ENCODE data around the gene MUC5B. TPM values are rescaled to one million over a fixed set of nuclear protein-coding genes. Genes with fewer than 3 reads are reported as not detected.
A peak's percentile ranks its signal among the peaks of the same experiment; 100 is the strongest.

MUC5B gene
- total RNA-seq, 2 donors from 2014 or later = 0.69 TPM; not detected in 1

DNA sequence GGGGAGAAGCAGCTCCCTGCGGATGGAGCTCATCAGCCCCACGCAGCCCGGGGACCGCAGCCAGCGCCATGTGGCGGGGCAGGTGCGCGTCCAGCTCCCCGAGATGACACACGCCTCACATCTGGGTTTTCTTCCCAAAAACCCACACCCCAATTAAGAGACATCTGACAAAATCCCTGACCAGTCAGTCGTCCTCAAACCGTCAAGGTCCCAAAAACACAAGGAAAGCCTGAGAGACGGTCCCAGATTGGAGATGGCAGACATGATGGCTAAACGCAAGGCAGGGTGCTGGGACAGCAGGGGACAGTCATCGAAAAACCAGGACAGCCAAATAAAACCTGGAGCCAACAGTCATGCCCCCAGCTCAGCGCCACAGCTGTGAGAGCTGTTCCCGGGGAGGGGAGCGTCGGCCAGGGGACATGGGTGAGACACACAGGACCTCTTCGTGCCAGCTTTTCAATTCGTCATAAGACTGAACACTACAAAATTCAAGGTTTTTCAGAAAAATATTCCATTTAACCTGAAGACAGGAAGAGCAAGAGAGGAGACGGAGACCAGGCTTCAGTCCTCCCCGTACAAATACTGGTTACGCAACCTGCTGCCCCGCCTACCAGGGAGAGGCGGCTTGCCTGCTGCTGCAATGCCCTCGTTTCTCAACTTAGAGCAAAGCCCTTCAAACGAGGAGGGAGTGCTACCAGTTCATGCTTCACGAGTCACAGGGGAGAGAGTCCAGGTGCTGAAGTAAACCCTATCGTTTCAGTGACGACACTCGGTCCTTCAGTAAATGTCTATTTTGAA, 76.0 kb downstream of the MUC5B start:
- intact Hi-C loops (cut with DNase I) = no loop called here
- DNase-seq (ENCODE audit: low spot score) = peak; percentile 94

DNA sequence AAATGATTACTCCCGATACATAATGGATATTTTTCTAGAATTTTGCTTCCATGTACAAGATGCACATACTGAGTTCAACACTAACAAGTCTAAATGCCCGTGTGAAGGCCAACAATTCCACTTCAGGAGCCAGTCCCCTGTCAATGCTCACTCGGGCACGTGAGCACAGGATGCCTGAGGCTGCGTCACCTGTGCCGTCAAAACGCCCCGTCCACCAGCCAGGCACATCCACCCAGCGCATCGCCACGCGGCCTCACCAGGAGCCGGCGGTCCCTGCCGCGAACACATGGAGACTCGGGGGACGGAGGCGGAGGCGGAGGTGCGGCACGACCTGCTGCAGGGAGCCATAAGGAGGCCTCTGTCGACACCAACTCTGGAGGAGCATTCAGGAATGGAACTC, 76.8 kb downstream of the MUC5B start:
- peak; percentile 72 for DNase-seq (ENCODE audit: low spot score)
- intact Hi-C loops (cut with DNase I) = loop anchor here in 1 of 2 donors (5.0 kb wide), 1 partner anchor 873 kb away; the partner anchor contains the start of gene TH

DNA sequence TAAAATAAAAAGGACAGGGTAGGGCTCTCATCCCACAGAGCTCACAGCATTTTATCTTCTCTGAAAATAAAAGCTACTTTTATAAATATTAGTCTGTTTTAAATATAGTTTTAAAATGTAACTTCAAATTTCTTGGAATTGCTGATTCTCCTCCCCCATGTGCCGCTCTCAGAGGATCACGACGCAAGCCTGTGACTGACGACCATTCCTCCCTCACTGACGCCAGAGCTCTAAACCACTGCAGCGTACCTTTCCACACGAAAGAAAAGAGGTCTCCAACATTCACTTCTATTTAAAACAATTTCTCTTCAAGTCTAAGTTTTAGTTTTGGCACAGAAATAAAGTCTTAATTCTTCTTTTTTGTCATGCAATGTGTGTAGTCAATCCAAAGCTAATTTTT, 77.3 kb downstream of the MUC5B start:
- intact Hi-C loops (cut with DNase I) = loop anchor here in 1 of 2 donors (5.0 kb wide), 1 partner anchor 872 kb away; the partner anchor contains the start of gene TH
- no peak for DNase-seq (ENCODE audit: low spot score)

DNA sequence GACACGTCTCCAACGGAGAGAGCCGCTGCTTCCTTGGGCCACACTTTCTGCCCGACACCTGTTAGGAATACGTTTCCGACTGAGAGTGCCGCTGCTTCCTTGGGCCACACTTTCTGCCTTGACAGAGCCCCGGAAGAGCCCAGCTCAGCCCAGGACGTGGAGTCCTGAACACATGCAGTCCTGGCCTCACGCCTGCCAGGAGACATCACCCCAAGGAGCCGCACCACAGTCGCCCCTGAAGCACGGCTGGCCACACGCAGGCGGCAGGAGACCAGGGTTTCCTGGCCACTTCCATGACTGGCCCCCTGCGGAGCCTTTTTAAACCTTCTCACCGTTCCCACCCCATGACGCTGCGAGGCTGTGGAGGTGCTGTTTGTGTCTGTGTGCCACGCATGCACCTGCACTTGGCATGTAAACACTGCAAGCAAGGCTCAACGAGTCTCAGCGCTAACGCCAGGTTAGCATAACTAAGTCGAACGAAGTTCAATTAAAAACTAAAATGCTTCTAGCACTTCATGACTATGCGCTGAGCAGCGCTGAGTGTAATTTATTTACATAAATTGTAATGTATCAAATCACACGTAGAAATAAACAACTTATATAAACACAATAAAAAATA, 77.8 kb downstream of the MUC5B start:
- peak; percentile 44 for DNase-seq (ENCODE audit: low spot score)
- intact Hi-C loops (cut with DNase I) = loop anchor here in 1 of 2 donors (5.0 kb wide), 1 partner anchor 872 kb away; the partner anchor contains the start of gene TH

DNA sequence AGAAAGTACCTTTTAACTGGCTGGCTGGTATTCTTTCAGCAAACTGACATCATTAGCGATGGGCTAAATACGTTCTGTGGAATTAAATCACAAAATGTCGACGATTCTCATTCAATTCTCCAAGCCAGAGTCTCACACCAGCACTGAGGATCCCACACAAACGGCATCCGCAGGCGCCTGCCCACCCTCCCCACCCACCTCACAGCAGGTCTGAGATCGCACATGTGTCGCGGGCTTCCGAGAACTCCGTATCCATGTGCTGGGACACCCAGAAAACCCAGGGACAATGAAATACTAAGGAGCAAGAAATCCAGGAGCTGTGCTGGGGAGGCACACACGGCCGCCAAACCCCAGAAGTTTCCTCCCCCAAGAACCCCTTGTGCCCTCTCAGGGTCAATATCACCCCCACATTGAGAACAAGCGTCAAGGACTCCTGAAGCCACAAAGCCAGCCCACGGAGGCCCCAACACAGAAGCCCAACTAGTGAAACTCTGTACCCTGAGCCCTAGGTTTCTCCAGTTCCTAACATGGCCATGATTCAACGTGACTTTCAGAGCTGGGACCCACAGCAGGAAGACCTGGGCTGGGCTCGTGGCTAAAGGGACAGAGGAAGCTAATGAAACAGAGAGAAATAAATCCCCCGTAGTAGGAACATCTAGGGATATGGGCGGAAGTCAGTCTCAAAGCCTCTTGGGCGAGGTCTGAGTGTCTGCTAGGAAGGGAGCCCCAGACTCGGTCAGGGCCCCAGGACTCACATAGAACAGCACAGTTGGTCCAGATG, 78.5 kb downstream of the MUC5B start:
- intact Hi-C loops (cut with DNase I) = loop anchor here in 1 of 2 donors (5.0 kb wide), 1 partner anchor 871 kb away; the partner anchor contains the start of gene TH
- DNase-seq (ENCODE audit: low spot score) = peak; percentile 56

DNA sequence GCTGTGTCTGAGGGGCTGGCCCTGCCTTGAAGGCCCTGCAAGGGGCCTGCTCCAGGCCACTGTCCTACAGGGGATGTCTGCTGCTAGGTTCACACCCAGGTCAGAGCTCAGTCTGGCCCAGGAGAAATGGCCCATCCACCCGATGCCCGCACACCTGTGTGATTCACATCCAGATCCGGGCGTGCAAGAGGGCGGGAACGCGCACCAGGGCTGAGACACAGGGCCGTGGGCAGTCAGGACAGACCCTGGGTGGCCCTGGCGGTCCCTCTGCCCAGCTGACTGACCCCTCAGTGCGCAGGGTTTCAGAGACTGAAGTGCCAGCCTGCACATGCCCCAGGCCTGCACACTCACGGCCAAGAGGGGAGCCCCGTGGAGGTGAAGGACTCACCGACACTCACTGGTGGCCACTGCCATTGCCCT, 79.2 kb downstream of the MUC5B start:
- peak; percentile 58 for DNase-seq (ENCODE audit: low spot score)
- intact Hi-C loops (cut with DNase I) = loop anchor here in 1 of 2 donors (5.0 kb wide), 1 partner anchor 870 kb away; the partner anchor contains the start of gene TH

DNA sequence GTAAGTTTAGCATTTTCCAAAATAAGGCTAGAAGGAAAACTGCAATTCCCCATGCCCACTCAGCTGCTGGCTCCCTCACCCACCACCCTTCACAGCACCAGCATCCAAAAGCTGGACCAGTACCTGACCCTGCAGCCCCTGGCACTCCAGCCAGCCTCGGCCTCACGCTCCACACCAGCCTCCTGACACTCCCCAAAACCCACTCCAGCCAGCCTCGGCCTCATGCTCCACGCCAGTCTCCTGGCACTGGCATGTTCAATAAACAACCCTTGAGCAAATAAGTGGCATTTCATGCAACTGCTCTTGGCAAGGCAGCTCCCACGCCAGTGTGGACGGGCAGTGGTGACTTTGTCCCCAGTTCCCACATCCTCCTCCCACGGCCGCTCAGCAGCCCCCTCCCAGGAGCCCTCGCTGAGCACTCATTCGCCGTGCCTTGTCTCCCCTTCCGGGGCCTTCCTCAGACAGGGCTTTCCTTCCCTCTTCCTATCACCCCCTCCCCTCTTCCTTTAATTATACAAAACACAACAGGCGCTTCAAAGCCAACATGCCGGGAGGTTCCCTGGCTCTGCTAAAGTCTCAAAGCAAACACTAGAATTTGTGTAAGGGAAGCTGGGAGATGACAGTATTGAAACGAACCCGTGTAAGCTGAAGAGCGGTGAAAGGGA, 79.7 kb downstream of the MUC5B start:
- DNase-seq (ENCODE audit: low spot score) = peak; percentile 47
- intact Hi-C loops (cut with DNase I) = loop anchor here in 1 of 2 donors (5.0 kb wide), 1 partner anchor 870 kb away; the partner anchor contains the start of gene TH

DNA sequence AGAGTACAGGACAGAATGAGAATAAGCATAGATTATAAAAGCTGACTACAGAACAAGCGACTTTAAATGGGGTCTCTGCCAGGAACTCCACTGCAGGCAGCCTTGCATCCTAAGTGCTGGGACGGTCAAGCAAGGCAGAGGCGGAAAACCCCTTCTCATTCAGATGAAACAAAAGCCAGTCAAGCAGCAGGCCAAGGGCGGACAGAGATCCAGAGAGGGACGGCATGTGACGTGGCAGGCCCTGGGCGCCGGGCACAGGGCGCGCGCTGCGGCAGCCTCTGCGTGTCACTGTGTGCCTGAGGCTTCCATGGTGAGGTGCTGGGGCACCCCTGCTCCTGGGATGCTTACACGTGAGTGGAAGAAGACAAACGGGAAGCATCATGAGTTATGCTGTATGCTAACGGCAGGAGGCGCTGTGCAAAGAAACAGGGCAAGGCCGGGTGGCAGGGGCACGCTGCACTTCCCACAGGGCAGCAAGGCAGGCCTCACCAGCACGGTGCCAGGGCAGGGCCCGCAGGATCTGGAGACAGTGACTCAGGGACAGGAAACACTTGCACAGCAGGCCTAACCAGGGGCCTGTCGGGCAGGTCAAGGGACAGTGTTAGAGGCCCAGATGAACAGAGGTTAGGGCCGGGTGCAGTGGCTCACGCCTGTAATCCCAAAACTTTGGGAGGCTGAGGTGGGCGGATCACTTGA, 80.4 kb downstream of the MUC5B start:
- DNase-seq (ENCODE audit: low spot score) = peak; percentile 81
- intact Hi-C loops (cut with DNase I) = loop anchor here in 1 of 2 donors (5.0 kb wide), 1 partner anchor 869 kb away; the partner anchor contains the start of gene TH

DNA sequence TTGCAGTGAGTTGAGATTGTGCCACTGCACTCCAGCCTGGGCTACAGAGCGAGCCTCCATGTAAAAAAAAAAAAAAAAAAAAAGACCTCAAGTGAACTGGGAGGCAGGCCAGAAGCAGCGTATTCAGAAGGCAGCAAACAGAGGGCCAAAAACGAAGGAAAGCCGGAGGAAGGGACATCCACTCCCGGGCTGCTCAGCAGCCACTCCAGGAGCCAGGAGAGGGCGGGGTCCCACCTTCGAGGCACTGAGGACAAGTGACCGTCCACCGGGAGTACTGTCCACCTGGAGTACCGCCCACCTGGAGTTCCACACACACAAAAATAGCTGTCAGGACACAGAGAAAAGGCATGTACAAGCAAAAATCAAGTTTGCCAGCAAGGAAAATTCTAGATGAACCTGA, 81.1 kb downstream of the MUC5B start:
- DNase-seq (ENCODE audit: low spot score) = peak; percentile 79
- intact Hi-C loops (cut with DNase I) = loop anchor here in 1 of 2 donors (5.0 kb wide), 1 partner anchor 868 kb away; the partner anchor contains the start of gene TH

DNA sequence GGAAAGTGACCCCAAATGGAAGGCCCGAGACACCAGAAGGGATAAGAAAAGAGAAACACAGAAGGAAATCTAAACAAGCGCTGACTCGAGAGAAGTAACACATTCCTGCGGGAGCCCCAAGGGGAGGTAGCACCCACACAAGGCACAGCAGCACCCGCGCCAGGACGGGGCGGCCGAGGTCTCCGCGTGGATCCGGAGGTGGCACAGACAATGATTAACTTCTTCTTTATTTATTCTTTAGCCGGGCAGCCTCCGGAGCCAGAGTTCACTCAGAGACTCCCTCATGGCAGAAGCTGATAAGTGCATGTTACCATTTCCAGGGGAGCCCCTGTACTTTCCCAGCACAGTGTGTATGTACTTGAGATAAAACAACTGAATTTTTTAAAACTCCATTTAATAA, 81.5 kb downstream of the MUC5B start:
- peak; percentile 76 for DNase-seq (ENCODE audit: low spot score)
- intact Hi-C loops (cut with DNase I) = loop anchor here in 1 of 2 donors (5.0 kb wide), 1 partner anchor 868 kb away; the partner anchor contains the start of gene TH

DNA sequence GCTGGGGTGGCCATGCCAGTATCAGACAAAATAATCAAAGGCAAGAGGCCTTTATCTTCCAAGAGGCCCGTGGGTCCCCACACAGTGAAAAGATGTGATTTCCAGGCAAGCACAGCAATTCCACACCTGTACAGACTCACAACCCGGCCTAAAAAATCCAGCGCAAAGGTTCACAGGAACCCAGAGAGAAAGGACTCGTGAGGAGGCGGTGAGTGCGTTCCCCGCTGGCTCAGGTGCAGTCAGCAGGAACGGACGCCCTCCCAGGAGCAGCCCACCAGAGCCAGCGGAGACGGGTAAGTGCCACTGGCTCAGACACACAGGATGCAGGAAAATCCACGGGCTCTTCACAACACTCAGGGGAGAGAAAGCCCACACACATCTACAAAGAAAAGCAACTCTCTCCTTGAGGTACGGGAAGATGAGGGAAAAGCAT, 82.2 kb downstream of the MUC5B start:
- intact Hi-C loops (cut with DNase I) = no loop called here
- no peak for DNase-seq (ENCODE audit: low spot score)

DNA sequence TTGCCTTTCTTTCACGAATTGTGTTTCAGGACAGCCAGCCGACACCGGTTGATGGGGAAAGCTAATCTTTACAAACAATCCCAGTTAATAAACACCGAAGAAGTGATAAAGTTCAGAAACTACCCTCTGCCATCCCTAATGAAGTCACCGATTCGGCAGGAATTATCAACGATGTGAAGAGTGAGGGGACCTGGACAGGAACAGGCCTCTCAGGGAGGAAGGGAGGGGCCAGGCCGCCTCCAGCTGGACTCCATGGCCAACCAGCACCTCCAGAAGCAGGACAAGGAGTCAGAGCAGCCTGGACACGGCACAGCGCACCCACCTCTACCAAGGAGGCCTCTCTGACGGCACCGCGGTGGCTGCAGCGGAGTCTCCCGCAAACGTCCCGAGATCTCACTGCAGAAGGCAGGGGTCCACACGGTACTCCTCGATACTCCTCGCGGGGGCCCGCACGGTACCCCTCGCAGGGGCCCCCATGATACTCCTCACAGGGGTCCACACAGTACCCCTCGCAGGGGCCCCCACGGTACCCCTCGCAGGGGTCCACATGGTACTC, 82.7 kb downstream of the MUC5B start:
- no peak for DNase-seq (ENCODE audit: low spot score)
- intact Hi-C loops (cut with DNase I) = no loop called here

DNA sequence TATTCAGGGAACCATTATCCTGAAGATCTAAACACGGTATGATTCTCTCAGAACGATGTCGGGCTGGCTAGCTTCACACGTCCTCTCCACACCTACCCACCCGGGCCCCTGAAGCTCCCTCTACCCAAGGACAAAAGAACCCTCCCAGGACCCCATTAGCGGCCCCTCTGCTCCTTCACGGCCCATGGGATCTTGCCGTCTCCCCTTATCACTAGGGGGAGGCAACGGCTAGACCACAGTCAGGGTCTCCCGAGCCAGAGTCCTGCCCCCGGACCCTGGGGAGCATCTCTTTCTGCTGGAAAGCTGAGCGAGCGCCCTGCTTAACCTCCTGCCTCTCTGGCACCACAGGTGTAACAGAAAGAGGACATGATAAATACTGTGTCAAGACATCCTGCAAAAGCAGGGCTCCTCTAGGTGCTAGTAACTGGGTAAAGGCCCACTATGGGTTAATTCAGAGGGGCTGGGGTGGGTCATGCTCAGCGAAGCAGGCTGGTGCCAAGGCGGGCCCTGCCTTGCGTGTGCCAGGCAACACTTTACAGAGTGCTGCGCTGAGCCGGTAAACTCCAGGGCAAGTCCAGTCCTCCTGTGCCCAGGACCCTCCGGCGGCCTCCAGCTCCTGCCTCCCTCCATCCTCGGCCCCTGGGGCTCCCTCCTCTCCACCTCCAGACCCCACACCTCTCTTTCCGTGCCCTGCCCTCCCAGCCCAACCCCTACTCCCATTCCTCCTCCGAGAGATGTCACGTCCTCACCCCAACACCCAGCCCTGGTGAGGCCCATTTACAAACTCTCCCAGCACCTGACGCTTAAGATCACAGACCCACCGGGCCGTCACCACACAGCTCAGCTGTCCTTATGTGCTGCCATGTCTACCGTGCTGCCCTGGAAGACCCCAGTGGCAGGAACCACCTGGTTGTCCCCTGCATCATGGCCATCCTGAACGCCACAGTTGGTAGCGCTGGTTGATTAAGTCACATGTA, 83.6 kb downstream of the MUC5B start:
- no peak for DNase-seq (ENCODE audit: low spot score)
- intact Hi-C loops (cut with DNase I) = no loop called here

DNA sequence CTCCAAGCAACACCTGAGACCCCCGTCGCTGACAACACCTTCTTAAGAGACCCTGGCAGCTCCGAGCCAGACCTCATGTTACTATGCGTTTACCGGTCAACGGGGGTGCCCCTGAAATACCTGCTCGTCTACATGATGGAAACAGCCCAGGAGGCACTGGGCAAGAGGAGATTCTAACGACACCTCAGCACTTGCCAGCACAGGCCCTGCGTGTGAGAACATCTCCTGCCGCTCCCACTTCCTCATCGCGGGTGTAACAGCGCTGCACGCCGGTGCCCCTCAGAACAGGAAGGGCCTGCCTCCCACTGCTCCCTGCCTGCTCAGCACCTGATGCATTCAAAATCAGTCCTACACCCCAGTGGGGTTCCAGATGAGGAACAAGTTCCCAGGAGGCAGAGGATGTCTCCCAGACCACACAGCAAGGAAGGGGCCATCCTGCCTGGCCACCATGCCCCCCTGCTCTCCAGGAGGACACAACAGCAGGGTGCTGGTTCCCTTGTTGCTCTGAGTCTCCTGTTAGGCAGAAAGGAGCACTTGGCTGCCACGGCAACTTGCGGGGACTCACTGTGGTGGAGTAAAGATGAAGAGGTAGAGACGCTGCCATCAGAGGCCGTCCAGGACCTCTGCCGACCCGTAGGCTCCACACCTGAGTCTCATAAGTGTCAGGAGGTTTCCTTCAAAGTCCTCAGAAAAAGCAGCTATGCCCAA, 84.5 kb downstream of the MUC5B start:
- intact Hi-C loops (cut with DNase I) = no loop called here
- DNase-seq (ENCODE audit: low spot score) = no peak

DNA sequence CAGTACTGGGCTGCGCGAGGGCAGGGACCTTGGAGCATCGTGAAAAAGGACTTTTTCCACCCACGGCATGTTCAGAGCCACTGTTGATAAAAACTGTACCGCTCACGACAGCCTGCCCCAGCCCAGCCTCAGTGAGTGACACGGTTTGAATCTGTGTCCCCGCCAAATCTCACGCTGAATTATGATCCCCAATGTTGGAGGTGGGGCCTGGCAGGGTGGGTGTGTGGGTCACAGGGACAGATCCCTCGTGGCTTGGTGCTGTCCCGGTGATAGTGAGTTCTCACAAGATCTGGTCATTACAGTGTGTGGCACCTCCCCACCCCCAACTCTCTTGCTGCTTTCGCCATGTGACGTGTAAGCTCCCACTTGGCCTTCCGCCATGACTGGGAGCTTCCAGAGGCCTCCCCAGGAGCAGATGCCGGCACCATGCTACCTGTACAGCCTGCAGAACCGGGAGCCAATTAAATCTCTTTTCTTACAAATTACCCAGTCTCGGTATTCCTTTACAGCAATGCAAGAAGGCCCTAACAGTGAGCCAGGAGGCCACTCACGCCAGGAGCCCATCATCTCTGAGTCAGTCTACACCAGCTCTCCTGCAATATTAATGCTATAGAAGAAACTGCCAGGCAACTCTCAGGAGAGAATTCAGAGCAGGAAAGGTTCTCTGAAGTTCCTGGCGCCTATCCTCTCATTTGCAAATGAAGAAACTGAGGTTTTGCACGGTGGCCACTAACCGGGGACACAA, 85.3 kb downstream of the MUC5B start:
- intact Hi-C loops (cut with DNase I) = no loop called here
- no peak for DNase-seq (ENCODE audit: low spot score)
